ENCODE data around the gene CEMIP2.

- TF ChIP-seq SPI1 (IDR thresholded peaks at IDR 0.05; ENCODE audit: low read depth, low read length) (no peak), POLR2A (IDR thresholded peaks at IDR 0.05; ENCODE audit: low read depth, low read length) (no peak)
Observed at GRCh38 chr9:71704796-71705195, 63.5 kb downstream of the CEMIP2 start.
